T follicular helper cell (primary cell): ENCODE data around the gene HTATIP2.
"Not testable (repeated sequence)": the region's sequence is repeated elsewhere in the genome, so short reads cannot be mapped to it uniquely, and the experiment has no call there.

Source experiments
- DNase-seq: peaks from one replicate; pipeline ENCODE4 v3.0.0-alpha.2; 2020; ENCODE audit warnings: low read depth

HTATIP2 gene

GRCh38 chr11:20372081-20372626 is 8.6 kb downstream of the HTATIP2 start:
- no peak for DNase-seq

DNA sequence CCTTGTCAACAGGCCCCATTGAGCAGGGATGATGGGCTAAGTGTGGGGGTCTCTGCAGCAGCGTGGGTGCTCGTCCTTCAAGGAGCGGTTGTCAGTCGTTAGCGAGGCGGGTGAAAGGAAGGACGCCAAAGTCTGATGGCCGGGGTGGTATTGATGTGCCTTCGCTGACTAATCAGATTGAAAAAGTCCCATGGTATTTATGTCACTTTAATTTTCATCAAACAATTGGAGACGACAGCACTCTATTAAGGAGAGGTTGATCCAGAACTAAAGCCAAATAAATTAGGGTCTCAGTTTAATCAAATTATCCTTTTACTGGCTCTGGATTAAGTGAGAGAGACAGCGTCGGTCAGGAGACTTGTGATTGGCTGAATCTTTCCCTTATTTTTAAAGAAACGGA is 9.6 kb downstream of the HTATIP2 start:
- DNase-seq: no peak

DNA sequence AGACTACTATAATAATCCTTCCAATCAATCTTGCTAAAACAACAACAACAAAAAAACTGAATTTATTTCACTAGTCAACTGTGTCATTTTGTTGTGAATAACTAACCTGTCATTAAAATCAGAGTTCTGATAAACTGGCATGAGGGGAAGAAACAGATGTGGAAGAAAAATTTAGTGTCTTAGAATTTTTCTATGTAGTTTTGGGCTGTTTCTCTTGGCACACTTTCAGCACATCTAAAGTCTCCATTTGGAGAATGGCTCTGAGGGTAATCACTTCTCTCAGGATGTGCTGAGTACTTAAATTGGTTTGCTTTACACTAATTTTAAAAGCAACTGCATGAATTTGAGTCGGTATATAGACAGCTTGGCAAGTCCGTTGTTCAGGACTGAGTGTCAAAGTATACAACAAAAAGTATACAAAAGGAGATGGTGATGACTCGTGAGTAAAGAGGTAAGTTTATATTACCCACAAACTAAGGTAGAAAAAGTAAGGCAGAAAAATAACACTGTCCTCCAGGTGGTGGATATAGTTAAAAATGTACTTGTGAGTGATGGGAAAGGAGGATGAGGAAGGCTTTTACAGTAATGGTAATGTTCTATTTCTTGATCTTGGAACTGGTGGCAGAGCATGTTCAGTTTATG is 10.2 kb downstream of the HTATIP2 start:
- no peak for DNase-seq

GRCh38 chr11:20374741-20375300 is 11.3 kb downstream of the HTATIP2 start:
- no peak for DNase-seq

DNA sequence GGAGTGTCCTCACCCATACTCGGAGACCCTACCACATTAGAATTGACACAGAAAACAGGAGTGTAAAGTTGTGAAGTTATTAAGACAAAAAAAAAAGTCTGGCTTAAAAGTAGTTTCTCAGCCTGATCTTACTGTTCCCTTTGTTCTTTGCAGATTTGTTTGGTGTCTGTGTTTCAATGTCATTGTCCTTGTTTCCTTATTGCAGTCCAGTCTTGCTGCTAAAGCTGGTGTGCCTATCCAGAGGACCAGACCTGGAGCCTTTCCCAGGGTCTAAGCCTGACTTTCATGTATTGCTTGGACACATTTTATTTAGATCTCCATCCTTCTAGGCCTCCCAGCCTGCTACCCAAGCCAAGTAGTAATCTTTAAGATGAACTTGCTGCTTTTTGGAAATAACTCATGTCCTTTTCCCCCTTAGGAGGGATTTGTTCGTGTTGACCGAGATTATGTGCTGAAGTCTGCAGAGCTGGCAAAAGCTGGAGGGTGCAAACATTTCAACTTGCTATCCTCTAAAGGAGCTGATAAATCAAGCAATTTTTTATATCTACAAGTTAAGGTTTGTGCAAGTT is 12.7 kb downstream of the HTATIP2 start:
- no peak for DNase-seq

DNA sequence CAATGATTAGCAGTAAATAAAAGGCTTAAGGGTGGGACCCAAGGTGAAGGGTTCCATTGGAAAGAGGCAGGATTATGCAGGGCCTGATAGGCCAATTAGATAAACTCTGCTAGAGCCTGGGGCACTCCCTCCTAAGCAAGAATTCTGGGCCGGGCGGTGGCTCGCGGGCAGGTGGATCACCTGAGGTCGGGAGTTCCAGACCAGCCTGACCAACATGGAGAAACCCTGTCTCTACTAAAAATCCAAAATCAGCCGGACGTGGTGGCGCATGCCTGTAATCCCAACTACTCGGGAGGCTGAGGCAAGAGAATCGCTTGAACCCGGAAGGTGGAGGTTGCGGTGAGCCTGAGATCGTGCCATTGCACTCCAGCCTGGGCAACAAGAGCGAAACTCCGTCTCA is 22.5 kb downstream of the HTATIP2 start:
- DNase-seq: not testable (repeated sequence)

DNA sequence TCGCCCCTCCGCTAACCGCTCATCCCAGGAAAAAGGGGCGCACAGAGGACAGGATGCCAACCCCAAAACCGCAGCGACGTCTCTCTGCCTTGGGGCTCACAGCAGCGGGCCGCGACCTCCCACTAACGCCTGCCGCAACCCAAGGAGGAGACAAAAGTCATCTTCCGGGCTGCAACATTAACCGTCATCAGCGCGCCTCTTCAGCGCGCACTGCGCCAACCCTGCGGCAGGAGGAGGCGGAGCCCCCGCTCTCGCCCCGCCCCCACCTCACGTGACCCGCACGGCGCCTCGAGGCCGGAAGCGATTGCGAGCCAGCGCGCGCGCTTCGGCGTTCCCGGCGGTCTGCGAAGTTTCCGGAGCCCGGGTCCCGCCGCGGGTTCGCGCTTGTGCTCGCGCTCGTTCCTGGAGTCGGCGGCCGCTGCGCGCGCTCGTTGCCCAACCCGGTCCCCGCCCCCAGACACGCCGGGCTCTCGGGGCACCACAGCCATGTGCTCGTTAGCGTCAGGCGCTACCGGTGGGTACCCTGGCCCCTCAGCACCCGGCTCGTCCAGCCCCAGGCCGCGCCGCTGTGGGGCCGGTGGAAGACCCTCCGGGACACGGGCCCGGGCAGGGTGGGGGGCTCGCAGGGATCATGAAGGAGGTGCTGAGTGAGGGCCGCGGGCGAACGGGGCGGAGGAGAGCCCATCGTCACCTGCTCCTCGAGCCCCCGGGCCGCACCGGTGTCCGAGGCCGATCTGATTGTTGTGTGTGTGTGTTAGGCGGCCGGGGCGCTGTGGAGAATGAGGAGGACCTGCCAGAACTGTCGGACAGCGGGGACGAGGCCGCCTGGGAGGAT is 24.0 kb downstream of the HTATIP2 start, which contains the start of gene PRMT3:
Gene PRMT3, plus strand, starts transcription at position 456 of the 835 bp plus-strand sequence. Its CDS starts 31 bp downstream, at position 487.
- DNase-seq: peak; percentile 96

DNA sequence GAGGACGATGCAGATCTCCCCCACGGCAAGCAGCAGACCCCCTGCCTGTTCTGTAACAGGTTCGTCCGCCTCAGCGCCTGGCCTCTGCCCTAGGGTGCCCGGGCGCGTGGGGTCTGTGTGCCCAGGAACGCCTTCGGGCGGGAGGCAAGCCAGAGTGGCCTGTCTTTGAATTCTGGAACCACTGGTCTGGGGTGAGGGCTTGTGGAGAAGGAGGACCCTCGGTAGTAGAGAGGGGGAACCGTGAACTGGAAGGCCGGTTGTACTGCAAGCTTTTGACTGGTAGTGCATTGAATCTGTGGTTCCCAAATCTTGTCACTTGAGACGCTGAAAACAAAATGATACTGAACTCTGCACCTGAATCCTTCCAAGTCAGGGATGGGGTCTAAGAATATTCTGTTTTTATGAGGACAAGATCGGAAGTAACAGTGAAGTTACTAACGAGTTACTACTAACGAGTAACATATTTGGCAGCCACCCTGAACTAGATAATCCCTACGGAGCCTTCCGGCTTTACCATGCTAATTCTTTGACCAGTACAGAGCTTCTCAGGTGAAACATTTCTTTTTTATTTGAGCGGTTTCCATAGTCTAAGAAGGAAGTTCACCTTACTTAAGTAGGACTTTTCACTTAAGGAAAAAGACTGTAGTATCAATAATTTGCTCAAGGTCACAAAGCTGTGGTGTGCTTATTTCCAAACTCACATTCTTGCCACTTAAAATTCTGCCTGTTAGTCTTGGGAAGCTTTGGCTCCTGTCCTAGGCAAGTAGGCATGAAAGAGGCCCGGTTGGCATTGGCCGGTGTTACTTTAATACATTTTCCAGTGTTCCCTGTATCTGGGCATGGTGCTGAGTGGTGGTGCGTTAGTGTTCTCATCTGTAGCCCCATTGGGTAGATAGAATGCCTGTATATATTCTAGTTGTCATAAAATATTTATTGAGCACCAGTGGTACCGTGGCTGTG is 24.9 kb downstream of the HTATIP2 start:
- DNase-seq: no peak

DNA sequence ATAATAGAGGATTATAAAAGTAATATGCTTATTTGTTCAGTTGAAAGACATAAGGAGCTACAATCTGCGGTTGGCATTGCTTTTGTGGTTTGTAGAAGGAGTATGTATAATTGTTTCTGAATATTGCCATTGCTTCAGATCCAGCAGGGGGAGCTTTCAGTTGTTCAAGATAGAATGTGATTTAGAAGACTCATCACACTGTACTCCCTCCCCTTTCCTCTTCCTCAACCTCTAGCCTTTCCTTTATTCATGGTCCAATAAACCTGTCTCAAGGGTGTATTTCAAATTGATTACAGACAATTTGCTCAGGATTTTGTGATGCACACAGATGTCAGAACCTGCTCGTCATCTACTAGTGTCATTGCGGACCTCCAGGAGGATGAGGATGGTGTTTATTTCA is 33.8 kb downstream of the HTATIP2 start:
- no peak for DNase-seq

DNA sequence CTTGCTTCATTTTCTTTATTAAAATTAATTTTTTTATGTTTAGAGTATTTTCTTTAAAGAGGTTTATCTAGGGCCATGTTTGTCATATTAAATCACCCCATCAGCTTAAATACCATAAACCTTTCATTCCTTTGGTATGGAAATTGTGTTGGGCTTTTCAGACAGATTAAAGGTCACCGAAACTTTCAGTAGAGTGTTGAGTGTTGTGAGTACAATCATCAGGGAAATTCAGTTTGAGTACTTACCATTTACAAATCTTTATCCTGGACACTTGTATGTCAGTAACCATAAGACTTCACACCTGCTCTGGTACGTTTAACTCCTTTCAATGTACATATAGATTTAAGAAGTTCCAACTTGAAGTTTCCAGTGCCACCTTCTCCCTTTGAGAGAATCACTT is 36.0 kb downstream of the HTATIP2 start:
- DNase-seq: no peak

DNA sequence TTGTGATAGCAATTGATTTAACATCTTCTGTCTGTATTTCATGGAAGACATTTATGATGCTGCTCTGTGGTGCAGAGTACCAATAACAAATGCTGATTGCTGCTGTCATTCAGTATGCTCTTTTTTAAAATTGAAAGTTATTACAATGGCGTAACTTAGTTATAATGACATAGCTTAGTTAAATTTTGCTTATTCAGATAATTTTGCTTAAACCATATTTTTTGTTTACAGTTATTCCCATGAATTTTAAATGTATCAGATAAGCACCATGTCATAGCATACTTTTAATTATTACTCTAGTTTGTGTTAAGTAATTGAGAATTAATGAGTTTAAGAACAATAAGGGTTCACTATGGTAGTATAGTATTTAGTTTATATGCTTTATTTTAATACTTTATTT is 39.5 kb downstream of the HTATIP2 start:
- DNase-seq: no peak

DNA sequence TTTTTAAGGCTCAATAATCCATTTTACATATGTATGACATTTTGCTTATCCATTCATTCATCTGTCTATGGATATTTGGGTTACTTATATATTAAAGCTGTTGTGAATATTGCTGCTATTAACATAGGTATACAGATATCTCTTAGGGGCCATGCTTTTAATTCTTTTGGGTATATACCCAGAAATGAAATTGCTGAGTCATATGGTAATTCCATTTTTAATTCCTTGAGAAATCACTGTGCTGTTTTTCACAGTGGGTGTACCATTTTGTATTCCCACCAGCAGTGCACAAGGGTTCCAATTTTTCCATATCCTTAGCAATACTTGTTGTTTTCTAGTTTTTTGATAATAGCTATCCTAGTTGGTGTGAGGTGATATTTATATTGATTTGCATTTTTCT is 43.0 kb downstream of the HTATIP2 start:
- no peak for DNase-seq

GRCh38 chr11:20407344-20407743 is 43.8 kb downstream of the HTATIP2 start:
- DNase-seq: no peak

DNA sequence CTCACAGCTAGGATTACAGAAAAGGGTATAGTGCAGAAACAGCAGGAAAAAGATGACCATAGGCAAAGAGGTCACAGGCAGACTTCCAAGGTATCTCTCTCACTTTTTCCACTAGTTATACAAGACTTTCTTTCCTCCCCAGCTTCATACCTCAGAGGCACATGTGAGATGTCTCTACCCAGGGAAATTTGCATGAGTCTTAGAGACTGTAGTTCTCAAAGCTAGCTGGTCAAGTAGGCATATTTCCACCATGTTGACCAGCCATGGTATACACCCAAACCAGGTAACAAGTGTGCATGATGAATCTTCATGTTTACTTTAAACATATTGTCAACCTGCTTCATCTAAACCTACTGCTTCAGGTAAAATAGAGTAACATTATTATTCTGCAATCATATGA is 51.9 kb downstream of the HTATIP2 start:
- no peak for DNase-seq

DNA sequence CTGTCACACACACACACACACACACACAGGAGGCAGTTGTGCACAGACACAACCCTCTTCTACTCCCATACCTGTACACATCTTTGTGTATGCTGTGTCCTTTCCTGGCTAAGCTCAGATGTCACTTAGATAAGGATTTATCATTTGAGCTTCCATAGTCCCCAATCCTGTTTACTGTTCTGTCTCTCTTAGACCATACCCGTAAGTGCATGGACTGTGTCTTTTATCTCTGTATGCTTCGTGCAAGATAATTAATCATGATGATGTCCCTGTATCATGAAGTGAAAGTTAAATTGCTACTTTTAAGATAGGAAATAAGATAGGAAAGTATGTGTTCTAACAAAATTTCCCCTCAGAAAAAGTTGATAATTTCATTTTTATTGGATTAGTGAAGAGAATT is 54.3 kb downstream of the HTATIP2 start:
- no peak for DNase-seq

GRCh38 chr11:20421946-20422345 is 58.4 kb downstream of the HTATIP2 start:
- DNase-seq: no peak

GRCh38 chr11:20429216-20429615 is 65.7 kb downstream of the HTATIP2 start:
- DNase-seq: no peak
